DND-41 (cell line): ENCODE measurements around the gene TBC1D22A.

Experiments
- ATAC-seq: fragments of 200-7000 bp; cut with Tn5 transposase; 3 replicates; pipeline ENCODE4 v1.9.1; 2021; ENCODE audit warnings: low read depth; ENCODE audit not compliant: insufficient read depth
- DNase-seq: peaks from one replicate; pipeline ENCODE4 v3.0.0-alpha.2; 2020
- H2AFZ ChIP-seq: 2 replicates; pipeline ENCODE4 v1.6.0; 2012; ENCODE audit warnings: low read depth, low read length
- H3K27ac ChIP-seq: 2 replicates; pipeline ENCODE4 v1.5.1; 2012; ENCODE audit warnings: low read length, inconsistent platforms
- H3K27me3 ChIP-seq: fragments of 200-600 bp; sonication (generic); 2 replicates; pipeline ENCODE4 v1.6.0; 2012; ENCODE audit warnings: low read length, mild to moderate bottlenecking, inconsistent platforms; ENCODE audit not compliant: insufficient read depth, poor library complexity
- H3K36me3 ChIP-seq: 2 replicates; pipeline ENCODE4 v1.5.1; 2012; ENCODE audit warnings: low read length, inconsistent platforms; ENCODE audit not compliant: insufficient read depth
- H3K4me1 ChIP-seq: 2 replicates; pipeline ENCODE4 v1.5.1; 2012; ENCODE audit warnings: mild to moderate bottlenecking, low read length; ENCODE audit not compliant: insufficient read depth
- H3K4me2 ChIP-seq: 2 replicates; pipeline ENCODE4 v1.6.0; 2012; ENCODE audit warnings: mild to moderate bottlenecking, moderate library complexity, low read length, inconsistent platforms; ENCODE audit not compliant: insufficient read depth
- H3K4me3 ChIP-seq, 2 experiments: fragments of 200-600 bp in 1 of 2; shearing (Covaris generic) in 1 of 2; 2 replicates each; pipeline ENCODE4 v1.5.1; 2012 to 2016; ENCODE audit warnings: inconsistent platforms in 2 of 2, low read length in 2 of 2, mild to moderate bottlenecking in 2 of 2, low read depth in 1 of 2, moderate library complexity in 1 of 2
- H3K79me2 ChIP-seq: 2 replicates; pipeline ENCODE4 v1.6.0; 2012; ENCODE audit warnings: low read length, inconsistent platforms; ENCODE audit not compliant: insufficient read depth
- H3K9ac ChIP-seq: 2 replicates; pipeline ENCODE4 v1.6.0; 2012; ENCODE audit warnings: low read depth, mild to moderate bottlenecking, inconsistent platforms, low read length, moderate library complexity
- H3K9me3 ChIP-seq: 2 replicates; pipeline ENCODE4 v1.5.1; 2012; ENCODE audit warnings: low read length, moderate library complexity, mild to moderate bottlenecking, inconsistent platforms; ENCODE audit not compliant: insufficient read depth, severe bottlenecking
- H4K20me1 ChIP-seq: 2 replicates; pipeline ENCODE4 v1.6.0; 2012; ENCODE audit warnings: low read length; ENCODE audit not compliant: insufficient read depth
- CTCF ChIP-seq: IDR thresholded peaks from 2 replicates; pipeline ENCODE4 v1.5.1; 2012; ENCODE audit warnings: borderline replicate concordance, low read length, moderate library complexity, mild to moderate bottlenecking; ENCODE audit not compliant: poor library complexity, severe bottlenecking; ENCODE audit errors: extremely low read depth
- EZH2 ChIP-seq: IDR thresholded peaks from 3 replicates; pipeline ENCODE4 v1.6.1; 2012; ENCODE audit warnings: borderline replicate concordance, low read depth, mild to moderate bottlenecking, moderate library complexity, low read length, inconsistent platforms; ENCODE audit not compliant: severe bottlenecking

TBC1D22A gene

DNA sequence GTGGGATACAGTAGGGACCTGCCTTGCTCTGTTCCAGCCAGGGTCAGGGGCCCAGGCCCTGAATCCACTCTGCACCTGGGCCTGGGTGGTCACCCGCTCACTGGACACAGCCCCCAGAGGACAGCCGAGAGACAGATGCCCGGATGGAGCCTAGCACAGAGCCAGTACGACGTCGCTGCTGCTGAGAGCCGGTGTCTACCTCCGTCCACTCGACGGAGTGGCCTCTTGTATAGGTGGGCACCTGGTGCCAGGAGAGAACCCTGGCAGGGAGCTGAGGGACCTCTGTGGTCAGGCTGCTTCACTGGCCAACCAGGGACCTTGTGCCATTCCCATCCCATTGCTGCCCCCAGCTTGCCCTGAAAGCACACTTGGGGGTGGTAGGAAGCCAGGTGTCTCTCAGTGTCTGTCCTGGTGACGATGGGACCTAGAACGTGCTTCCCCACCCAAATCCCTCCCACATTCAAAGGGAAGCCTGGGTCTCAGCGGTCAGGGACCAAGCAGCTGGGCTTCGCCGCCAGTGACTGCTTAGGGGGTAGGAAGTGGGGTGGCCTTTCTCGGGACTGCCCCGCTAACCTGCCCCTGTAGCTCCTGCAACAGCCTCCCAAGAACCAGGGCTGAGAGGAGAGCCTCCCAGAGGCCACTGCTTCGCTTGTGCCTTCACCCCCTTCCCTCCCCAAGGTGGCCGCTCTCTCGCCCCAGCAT is 14.1 kb upstream of the TBC1D22A start:
- no peaks in the 10 kb centered on the region for H3K9me3 ChIP-seq
- H3K27me3 ChIP-seq = no peaks in the 10 kb centered on the region
- ATAC-seq (no peak), DNase-seq (no peak)
- TF ChIP-seq EZH2 (no peak), CTCF (no peak)
- H4K20me1 ChIP-seq = no peaks in the 10 kb centered on the region
- H3K27ac ChIP-seq = peak overlapping the region; percentile 70
- H3K4me2 ChIP-seq = peak overlapping the region; percentile 38; the same call in 1 of the 2 replicates
- H3K9ac ChIP-seq = peak overlapping the region; percentile 23; the same call in 1 of the 2 replicates
- H3K4me1 ChIP-seq = peaks cover 16% of the 10 kb centered on the region
- no peaks in the 10 kb centered on the region for H3K36me3 ChIP-seq
- H3K4me3 ChIP-seq = no peak overlapping the region
- H3K79me2 ChIP-seq = no peaks in the 10 kb centered on the region
- H2AFZ ChIP-seq = no peak overlapping the region

- peak overlapping the region; percentile 59 for H2AFZ ChIP-seq
- H3K9me3 ChIP-seq = no peaks in the 10 kb centered on the region
- DNase-seq (peak; percentile 71), ATAC-seq (peak; percentile 90)
- H3K36me3 ChIP-seq = no peaks in the 10 kb centered on the region
- H3K79me2 ChIP-seq = no peaks in the 10 kb centered on the region
- TF ChIP-seq CTCF (no peak), EZH2 (no peak)
- no peaks in the 10 kb centered on the region for H4K20me1 ChIP-seq
- peaks cover 16% of the 10 kb centered on the region for H3K4me1 ChIP-seq
- H3K9ac ChIP-seq = peak overlapping the region; percentile 23
- H3K4me2 ChIP-seq = peak overlapping the region; percentile 38
- peak overlapping the region; percentile 70 for H3K27ac ChIP-seq
- no peaks in the 10 kb centered on the region for H3K27me3 ChIP-seq
- peak overlapping the region in 1 of 2 experiments; percentile 8; a peak in 1 of 4 replicates for H3K4me3 ChIP-seq
Measured at GRCh38 chr22:46748908-46749675, 13.4 kb upstream of the TBC1D22A start.

GRCh38 chr22:46749682-46750529 is 12.5 kb upstream of the TBC1D22A start:
- H3K79me2 ChIP-seq = no peaks in the 10 kb centered on the region
- no peaks in the 10 kb centered on the region for H3K36me3 ChIP-seq
- H2AFZ ChIP-seq = peak overlapping the region; percentile 59
- TF ChIP-seq EZH2 (no peak), CTCF (no peak)
- H3K4me1 ChIP-seq = peaks cover 16% of the 10 kb centered on the region
- H3K9ac ChIP-seq = peak overlapping the region; percentile 23
- H3K27ac ChIP-seq = peak overlapping the region; percentile 70
- H3K4me2 ChIP-seq = peak overlapping the region; percentile 38
- peak overlapping the region in 1 of 2 experiments; percentile 8; a peak in 1 of 4 replicates for H3K4me3 ChIP-seq
- H3K9me3 ChIP-seq = peaks cover 1% of the 10 kb centered on the region
- no peak for ATAC-seq
- no peak for DNase-seq
- H3K27me3 ChIP-seq = no peaks in the 10 kb centered on the region
- H4K20me1 ChIP-seq = no peaks in the 10 kb centered on the region
